ENCODE data around the gene DGLUCY.
"Not testable (repeated sequence)": the region's sequence is repeated elsewhere in the genome, so short reads cannot be mapped to it uniquely, and the experiment has no call there.

Gene DGLUCY

DNA sequence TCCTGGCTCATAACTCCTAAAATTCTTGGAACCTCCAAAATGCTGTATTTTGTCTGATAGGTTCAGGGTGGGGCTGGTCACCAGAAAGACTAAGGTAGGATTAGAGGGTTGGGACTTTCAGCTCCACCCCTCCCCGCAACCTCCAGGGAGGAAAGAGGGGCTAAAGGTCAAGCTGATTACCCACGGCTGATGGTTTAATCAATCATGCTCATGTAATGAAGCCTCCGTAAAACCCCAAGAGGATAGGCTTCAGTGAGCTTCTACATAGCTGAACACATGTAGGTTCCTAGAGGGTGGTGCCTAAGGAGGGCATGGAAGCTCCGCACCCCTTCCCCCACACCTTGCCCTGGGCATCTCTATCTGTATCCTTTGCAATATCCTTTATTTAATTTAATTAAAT lies 60.0 kb downstream of the DGLUCY start:
- TF ChIP-seq, protein P1, sequence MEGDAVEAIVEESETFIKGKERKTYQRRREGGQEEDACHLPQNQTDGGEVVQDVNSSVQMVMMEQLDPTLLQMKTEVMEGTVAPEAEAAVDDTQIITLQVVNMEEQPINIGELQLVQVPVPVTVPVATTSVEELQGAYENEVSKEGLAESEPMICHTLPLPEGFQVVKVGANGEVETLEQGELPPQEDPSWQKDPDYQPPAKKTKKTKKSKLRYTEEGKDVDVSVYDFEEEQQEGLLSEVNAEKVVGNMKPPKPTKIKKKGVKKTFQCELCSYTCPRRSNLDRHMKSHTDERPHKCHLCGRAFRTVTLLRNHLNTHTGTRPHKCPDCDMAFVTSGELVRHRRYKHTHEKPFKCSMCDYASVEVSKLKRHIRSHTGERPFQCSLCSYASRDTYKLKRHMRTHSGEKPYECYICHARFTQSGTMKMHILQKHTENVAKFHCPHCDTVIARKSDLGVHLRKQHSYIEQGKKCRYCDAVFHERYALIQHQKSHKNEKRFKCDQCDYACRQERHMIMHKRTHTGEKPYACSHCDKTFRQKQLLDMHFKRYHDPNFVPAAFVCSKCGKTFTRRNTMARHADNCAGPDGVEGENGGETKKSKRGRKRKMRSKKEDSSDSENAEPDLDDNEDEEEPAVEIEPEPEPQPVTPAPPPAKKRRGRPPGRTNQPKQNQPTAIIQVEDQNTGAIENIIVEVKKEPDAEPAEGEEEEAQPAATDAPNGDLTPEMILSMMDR (IDR thresholded peaks at IDR 0.05; ENCODE audit: low read depth, low read length, missing control alignments), result no peak
- H3K4me3 ChIP-seq (replicated peaks; ENCODE audit: low read depth, low read length), result no peak overlapping the region
- no peak for DNase-seq (ENCODE audit: extremely low read depth, low read depth)

DNA sequence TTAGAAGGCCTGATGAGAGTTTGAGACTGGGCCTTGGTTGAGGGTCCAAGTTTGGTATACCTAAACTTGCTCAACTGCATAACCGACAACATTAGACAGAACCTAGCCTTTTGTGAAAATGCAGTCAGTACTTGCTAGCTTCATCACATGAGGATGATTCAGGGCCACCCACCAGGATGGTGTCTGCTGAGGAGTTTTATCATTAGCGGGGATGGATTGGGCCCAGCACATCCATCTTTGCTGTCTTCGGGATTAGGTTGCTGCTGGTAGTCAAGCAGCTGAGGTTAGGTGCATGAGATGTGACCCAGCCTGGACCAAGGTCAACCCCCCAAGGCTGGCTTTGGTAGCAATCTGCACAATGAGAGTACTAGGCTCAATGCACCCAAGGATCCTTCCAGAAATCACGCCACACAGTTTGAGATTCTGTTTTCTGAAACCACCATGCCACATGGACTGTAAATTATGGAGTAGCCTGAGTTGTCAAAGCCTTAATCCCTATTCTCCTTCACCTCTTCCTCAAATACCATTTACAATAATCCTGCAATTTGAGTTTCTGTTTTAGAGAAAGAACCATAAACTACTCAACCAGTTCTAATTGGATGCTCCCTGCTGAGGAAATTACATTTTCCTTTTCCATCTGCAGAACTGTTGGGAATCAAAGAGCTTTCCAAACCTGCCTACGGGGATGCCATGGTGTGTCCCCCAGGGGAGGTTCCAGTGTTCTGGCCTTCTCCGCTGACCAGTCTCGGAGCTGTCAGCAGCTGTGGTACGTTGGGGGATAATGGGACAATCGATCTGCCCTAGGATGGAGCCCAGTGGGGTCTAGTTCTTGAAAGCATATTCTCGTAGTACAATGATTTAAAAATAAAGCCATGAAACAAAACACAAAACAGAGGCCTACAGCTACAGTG lies 61.7 kb downstream of the DGLUCY start:
- H3K4me3 ChIP-seq (replicated peaks; ENCODE audit: low read depth, low read length), result no peak overlapping the region
- no peak for DNase-seq (ENCODE audit: extremely low read depth, low read depth)

DNA sequence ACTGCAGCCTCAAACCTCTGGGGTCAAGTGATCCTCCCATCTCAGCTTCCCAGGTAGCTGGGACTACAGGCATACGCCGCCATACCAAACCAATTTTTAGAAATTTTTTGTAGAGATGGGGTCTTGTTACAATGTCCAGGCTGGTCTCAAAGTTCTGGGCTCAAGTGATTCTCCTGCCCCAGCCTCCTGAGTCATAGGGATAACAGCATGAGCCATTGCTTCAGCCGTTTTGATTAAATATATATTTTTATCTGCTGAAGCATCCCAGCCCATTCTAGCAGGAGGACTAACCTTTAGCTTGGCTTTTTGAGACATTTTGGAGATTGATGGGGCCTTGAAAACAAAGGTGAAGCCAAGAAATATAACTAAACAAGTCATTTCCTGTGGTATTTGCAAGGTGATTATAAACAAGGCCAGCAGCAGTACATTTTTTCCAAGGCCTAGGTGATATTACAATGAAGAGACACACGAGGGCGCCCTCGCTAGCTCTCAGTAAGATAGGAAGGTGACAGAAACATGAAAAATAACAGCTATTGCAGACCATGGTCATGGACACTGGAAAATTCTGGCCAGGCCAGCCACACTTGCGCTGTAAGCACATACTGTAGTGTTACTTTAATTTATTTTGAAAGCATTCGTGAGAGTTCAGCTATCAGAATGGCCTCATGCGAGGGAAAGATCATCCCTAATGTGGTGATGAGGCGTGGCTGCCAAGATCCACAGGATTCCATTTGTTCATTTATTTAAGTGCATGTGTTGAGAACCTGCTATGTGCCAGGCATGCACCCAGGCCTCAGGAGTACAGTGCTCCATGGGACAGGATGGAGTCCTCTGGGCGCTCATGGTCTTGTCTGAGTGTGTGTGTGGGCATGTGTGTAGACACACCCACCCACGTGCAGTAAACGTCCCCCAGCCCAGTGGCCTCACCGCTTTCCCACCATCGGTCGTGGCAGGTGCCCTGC lies 63.5 kb downstream of the DGLUCY start:
- no peak overlapping the region for H3K4me3 ChIP-seq (replicated peaks; ENCODE audit: low read depth, low read length)
- DNase-seq (ENCODE audit: extremely low read depth, low read depth), result peak; percentile 51
- TF ChIP-seq, protein P1 (IDR thresholded peaks at IDR 0.05; ENCODE audit: low read depth, low read length, missing control alignments), result peak; percentile 78

More for the DNA sequence above, 61.7 kb downstream of the DGLUCY start:
- TF ChIP-seq, protein P1 (IDR thresholded peaks at IDR 0.05; ENCODE audit: low read depth, low read length, missing control alignments), result no peak

DNA sequence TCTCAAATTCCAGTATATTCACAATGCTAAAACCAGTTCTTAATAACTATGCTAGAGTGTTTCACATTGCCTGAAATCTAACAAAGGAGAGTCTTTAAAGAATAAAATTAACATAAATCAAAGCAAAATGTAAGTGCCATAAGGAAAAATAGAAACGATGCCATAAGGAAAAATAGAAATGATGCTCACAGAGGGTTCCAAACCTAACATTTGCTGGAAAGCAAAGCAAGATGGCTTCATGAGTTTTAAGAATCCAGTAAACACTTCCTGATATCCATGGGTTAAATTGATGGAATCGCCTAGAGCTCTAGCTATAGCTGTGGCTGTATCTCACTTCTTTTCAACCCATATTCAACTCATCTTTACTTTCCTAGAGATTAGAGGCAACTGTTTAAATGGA lies 66.7 kb downstream of the DGLUCY start:
- TF ChIP-seq, protein P1 (IDR thresholded peaks at IDR 0.05; ENCODE audit: low read depth, low read length, missing control alignments), result no peak
- no peak overlapping the region for H3K4me3 ChIP-seq (replicated peaks; ENCODE audit: low read depth, low read length)
- DNase-seq (ENCODE audit: extremely low read depth, low read depth), result no peak

DNA sequence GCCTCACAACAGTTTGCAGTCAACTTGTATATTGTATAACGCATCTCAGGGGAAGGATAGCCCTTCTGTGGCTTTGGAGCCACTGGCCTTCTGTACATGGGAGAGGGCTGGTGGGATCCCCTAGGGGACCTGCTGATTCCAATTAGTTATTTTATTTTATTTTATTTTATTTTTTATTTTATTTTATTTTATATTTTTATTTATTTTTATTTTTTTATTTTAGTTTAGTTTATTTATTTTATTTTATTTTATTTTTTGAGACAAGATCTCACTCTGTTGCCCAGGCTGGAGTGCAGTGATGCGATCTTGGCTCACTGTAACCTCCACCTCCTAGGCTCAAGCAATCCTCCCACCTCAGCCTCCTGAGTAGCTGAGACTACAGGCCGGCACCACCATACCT lies 68.9 kb downstream of the DGLUCY start:
- DNase-seq (ENCODE audit: extremely low read depth, low read depth); H3K4me3 ChIP-seq (replicated peaks; ENCODE audit: low read depth, low read length): not testable (repeated sequence)

DNA sequence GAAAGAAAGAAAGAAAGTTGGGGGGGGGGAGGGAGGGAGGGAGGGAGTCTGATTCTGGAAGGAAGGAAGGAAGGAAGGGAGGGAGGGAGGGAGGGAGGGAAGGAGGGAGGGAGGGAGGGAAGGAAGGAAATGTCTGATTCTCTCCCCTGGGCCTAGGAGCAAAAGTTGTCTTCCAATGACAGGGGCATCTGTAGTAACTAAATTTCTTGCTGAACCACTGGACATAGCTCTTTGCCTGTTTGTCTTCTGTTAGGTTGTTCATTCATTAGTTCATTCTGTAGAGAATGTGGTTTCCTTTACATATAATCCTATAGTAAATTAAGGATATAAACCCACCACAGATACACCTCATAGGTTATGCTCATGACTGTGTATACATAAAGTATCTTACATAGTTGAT lies 70.7 kb downstream of the DGLUCY start:
- TF ChIP-seq, protein P1 (IDR thresholded peaks at IDR 0.05; ENCODE audit: low read depth, low read length, missing control alignments), result no peak
- no peak overlapping the region for H3K4me3 ChIP-seq (replicated peaks; ENCODE audit: low read depth, low read length)
- no peak for DNase-seq (ENCODE audit: extremely low read depth, low read depth)

DNA sequence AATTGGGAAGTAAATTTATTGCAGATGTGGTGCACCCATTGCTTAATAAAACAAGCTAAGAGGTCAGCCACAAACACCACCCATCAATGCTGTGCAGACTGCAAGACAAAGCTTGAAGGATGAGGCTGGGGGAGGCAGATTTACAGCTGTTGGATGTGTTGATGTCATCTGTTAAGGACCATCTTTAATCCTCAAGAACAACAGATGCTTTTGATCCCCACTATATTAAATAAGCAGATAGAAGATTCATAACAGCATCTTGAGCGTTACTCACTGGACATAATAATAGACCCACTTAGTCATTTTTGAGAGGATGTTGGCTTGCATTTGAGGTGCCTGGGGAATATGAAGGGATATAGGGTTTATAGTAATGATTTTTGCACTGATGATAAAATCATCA lies 71.8 kb downstream of the DGLUCY start:
- TF ChIP-seq, protein P1 (IDR thresholded peaks at IDR 0.05; ENCODE audit: low read depth, low read length, missing control alignments), result no peak
- peak; percentile 44 for DNase-seq (ENCODE audit: extremely low read depth, low read depth)
- H3K4me3 ChIP-seq (replicated peaks; ENCODE audit: low read depth, low read length), result no peak overlapping the region

Measured in HFF-Myc (cell line).